ENCODE measurements around the gene ARAP3.

DNA sequence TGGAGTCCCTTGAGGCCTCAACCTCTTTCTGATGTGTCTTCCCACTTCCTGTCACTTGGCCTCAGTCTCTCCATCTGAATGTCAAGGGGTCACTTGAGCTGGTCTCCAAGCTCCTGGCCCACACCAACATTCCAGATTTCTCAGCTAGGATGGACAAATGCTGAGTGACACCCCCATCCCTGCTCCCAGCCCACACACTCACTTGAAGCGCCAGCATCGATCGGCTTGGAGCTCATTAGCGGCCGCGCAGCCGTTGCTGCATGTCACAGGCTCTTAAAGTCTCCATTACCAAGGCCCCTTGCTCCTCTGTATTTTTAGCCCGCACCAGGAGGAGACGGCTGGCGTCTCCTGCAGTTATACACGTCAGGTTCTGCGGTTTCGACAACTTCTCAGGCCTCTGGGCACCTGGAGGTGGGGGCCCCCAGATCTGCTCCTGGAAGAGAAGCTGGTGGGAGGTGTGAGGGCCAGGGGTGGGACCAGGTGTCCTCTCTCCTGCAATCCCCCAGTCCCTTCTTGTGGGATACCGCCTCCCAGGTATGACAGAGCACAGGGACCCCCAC is 33.4 kb upstream of the ARAP3 start:
- TF ChIP-seq REST (IDR thresholded peaks at IDR 0.05; ENCODE audit: low read depth) = no peak
- no peak for TF ChIP-seq MAX (IDR thresholded peaks at IDR 0.05)
- no peak for TF ChIP-seq YY1 (IDR thresholded peaks at IDR 0.05; ENCODE audit: low read depth)
- no peak for TF ChIP-seq NFIC (IDR thresholded peaks at IDR 0.05)
- TF ChIP-seq RAD21 (IDR thresholded peaks at IDR 0.05; ENCODE audit: low read depth) = no peak
- no peak for TF ChIP-seq FOXM1 (IDR thresholded peaks at IDR 0.05; ENCODE audit: borderline replicate concordance, low read depth)
- no peak for TF ChIP-seq CEBPB (IDR thresholded peaks at IDR 0.05)
- no peak for TF ChIP-seq TEAD4 (IDR thresholded peaks at IDR 0.05)
- TF ChIP-seq EP300 (IDR thresholded peaks at IDR 0.05; ENCODE audit: borderline replicate concordance) = no peak
